Measurements from ENCODE around the gene GAS6. TPM values are rescaled to one million over a fixed set of nuclear protein-coding genes. Genes with fewer than 3 reads are reported as not detected.

Gene GAS6
- total and polyA plus RNA-seq, 9 of the 15 experiments (the other 6 are each of a cell fraction or from before 2014, with no cell fraction given) = 0.14 to 9.7 (median 4.7) TPM; not detected in 1

DNA sequence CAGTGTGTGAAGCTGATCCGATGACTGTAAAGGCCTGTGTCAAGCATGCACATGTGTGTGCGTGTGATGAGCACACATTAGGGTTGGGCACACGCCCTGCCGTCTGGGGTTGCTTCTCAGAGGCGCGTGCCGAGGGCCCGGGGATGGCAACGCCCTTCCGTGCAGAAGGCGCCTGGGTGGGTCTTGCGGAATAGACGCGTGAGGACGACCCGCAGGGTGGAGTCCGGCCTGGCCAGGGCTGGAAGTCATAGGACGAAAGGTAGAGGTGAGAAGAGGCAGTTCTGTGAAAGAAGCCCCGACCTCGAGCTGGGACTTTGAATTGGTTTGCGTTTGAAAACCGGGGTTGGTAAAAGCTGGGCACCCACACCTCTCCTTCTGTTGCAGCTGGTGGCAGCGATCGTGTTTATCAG, 69.1 kb downstream of the GAS6 start:
- ATAC-seq (no peak), DNase-seq (ENCODE audit: extremely low read depth in 1 of 4, low spot score in 3 of 4) (no peak), FAIRE-seq (no peak)
- in situ Hi-C loops (cut with MboI) = no loop called here
- Histone ChIP-seq H3K27me3 (ENCODE audit: control insufficient read depth in 2 of 2, insufficient read depth in 2 of 2, low read length in 2 of 2) (peaks cover 22 to 79% of the 10 kb centered on the region in 2 experiments), H3K9me3 (replicated peaks; ENCODE audit: control insufficient read depth, insufficient read depth, low read depth, low read length) (no peaks in the 10 kb centered on the region), H3K79me2 (ENCODE audit: control insufficient read depth, insufficient read depth, low read length) (no peaks in the 10 kb centered on the region), H3K4me2 (ENCODE audit: insufficient read depth, low read length) (no peak overlapping the region), H3K4me3 (no peak overlapping the region), H3K36me3 (ENCODE audit: control insufficient read depth, insufficient read depth, low read length) (no peaks in the 10 kb centered on the region), H4K20me1 (replicated peaks; ENCODE audit: control insufficient read depth, insufficient read depth, low read length) (no peaks in the 10 kb centered on the region; the same call in 1 of the 2 replicates), H3K9ac (ENCODE audit: insufficient read depth in 1 of 2, low read depth in 2 of 2, low read length in 2 of 2) (no peak overlapping the region), H3K27ac (ENCODE audit: extremely low read depth, low read depth, low read length) (no peak overlapping the region), H3K4me1 (replicated peaks in 1 of 2; ENCODE audit: control insufficient read depth in 2 of 2, insufficient read depth in 2 of 2, low read length in 2 of 2) (peaks cover 0 to 9% of the 10 kb centered on the region in 2 experiments; a peak in 1 of 5 replicates), H3K9me1 (ENCODE audit: control insufficient read depth, insufficient read depth, low read length) (no peaks in the 10 kb centered on the region), H2AFZ (ENCODE audit: low read depth, low read length) (no peak overlapping the region)
- POLR2A ChIA-PET = no interaction called here
- intact Hi-C loops (cut with micrococcal nuclease) = no loop called here
- WGBS (ENCODE audit: insufficient coverage, low coverage, missing lambda C conversion rate) = 5% methylated on average over 13 of the region's 24 CpGs
- TF ChIP-seq PHTF2 (CRISPR knock-in tag; IDR thresholded peaks at IDR 0.05) (no peak), EP300 (IDR thresholded peaks at IDR 0.05; ENCODE audit: low read length) (no peak), SOX6 (IDR thresholded peaks at IDR 0.05) (no peak)
- TF ChIP-seq, protein P1, sequence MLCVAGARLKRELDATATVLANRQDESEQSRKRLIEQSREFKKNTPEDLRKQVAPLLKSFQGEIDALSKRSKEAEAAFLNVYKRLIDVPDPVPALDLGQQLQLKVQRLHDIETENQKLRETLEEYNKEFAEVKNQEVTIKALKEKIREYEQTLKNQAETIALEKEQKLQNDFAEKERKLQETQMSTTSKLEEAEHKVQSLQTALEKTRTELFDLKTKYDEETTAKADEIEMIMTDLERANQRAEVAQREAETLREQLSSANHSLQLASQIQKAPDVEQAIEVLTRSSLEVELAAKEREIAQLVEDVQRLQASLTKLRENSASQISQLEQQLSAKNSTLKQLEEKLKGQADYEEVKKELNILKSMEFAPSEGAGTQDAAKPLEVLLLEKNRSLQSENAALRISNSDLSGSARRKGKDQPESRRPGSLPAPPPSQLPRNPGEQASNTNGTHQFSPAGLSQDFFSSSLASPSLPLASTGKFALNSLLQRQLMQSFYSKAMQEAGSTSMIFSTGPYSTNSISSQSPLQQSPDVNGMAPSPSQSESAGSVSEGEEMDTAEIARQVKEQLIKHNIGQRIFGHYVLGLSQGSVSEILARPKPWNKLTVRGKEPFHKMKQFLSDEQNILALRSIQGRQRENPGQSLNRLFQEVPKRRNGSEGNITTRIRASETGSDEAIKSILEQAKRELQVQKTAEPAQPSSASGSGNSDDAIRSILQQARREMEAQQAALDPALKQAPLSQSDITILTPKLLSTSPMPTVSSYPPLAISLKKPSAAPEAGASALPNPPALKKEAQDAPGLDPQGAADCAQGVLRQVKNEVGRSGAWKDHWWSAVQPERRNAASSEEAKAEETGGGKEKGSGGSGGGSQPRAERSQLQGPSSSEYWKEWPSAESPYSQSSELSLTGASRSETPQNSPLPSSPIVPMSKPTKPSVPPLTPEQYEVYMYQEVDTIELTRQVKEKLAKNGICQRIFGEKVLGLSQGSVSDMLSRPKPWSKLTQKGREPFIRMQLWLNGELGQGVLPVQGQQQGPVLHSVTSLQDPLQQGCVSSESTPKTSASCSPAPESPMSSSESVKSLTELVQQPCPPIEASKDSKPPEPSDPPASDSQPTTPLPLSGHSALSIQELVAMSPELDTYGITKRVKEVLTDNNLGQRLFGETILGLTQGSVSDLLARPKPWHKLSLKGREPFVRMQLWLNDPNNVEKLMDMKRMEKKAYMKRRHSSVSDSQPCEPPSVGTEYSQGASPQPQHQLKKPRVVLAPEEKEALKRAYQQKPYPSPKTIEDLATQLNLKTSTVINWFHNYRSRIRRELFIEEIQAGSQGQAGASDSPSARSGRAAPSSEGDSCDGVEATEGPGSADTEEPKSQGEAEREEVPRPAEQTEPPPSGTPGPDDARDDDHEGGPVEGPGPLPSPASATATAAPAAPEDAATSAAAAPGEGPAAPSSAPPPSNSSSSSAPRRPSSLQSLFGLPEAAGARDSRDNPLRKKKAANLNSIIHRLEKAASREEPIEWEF (CRISPR knock-in tag; IDR thresholded peaks at IDR 0.05) = no peak
- CTCF ChIA-PET (ENCODE audit: low intra/inter-chr PET ratio) = no interaction called here
- BruUV-seq (replicated peaks) = no TSS peak

Measured in K562 (cell line).